Stimulated activated naive CD8-positive, alpha-beta T cell treated with anti-CD3 and anti-CD28 coated beads, Interleukin-15, Interleukin-2, amounts not matched to agents 100 U/mL and 50 U/mL, for 24 hours (primary cell): ENCODE measurements around the gene CD248.
"Not testable (repeated sequence)": the region's sequence is repeated elsewhere in the genome, so short reads cannot be mapped to it uniquely, and the experiment has no call there.

Experiments
- ATAC-seq: fragments of 150-1000 bp; cut with Tn5 transposase; one replicate; pipeline ENCODE4 v1.10.0; 2021
- DNase-seq: peaks from one replicate; pipeline ENCODE4 v3.0.0; 2021

Gene CD248

GRCh38 chr11:66316849-66317251 lies at the start of gene CD248:
Gene CD248 (minus strand): TSS chr11:66317044. CDS start chr11:66317027, 17 bp downstream.
- DNase-seq (no peak), ATAC-seq (no peak)

- DNase-seq (no peak), ATAC-seq (no peak)
Measured at GRCh38 chr11:66365711-66366619, 49.1 kb upstream of the CD248 start.

GRCh38 chr11:66365166-66365565 lies 48.3 kb upstream of the CD248 start:
- no peak for DNase-seq
- no peak for ATAC-seq

- peak; percentile 90 for DNase-seq
- peak; percentile 61 for ATAC-seq
Measured at GRCh38 chr11:66363805-66364535, 47.1 kb upstream of the CD248 start.

- ATAC-seq (no peak), DNase-seq (no peak)
Measured at GRCh38 chr11:66363187-66363601, 46.4 kb upstream of the CD248 start.

- no peak for DNase-seq
- no peak for ATAC-seq
Measured at GRCh38 chr11:66362481-66363147, 45.8 kb upstream of the CD248 start.

- no peak for DNase-seq
Measured at GRCh38 chr11:66361502-66361941, 44.7 kb upstream of the CD248 start.

GRCh38 chr11:66360406-66361073 lies 43.7 kb upstream of the CD248 start:
- DNase-seq, result no peak
- no peak for ATAC-seq

More at GRCh38 chr11:66361502-66361941, 44.7 kb upstream of the CD248 start:
- ATAC-seq, result no peak

- ATAC-seq, result no peak
Measured at GRCh38 chr11:66359662-66360087, 42.8 kb upstream of the CD248 start.

GRCh38 chr11:66350560-66351235 lies 33.9 kb upstream of the CD248 start:
- DNase-seq, ATAC-seq: not testable (repeated sequence)

More at GRCh38 chr11:66359662-66360087, 42.8 kb upstream of the CD248 start:
- DNase-seq, result no peak

- ATAC-seq, result no peak
- DNase-seq, result no peak
Measured at GRCh38 chr11:66349084-66349386, 32.2 kb upstream of the CD248 start.

- DNase-seq (peak; percentile 85), ATAC-seq (peak; percentile 77)
Measured at GRCh38 chr11:66347425-66348276, 30.8 kb upstream of the CD248 start, which contains the start of gene B4GAT1. Gene B4GAT1 (minus strand): TSS chr11:66347629. CDS start chr11:66347545, 84 bp downstream.

GRCh38 chr11:66346476-66347424 lies 29.9 kb upstream of the CD248 start:
- DNase-seq (no peak), ATAC-seq (no peak)

- ATAC-seq (no peak), DNase-seq (no peak)
Measured at GRCh38 chr11:66345316-66345649, 28.4 kb upstream of the CD248 start.

GRCh38 chr11:66344550-66345315 lies 27.9 kb upstream of the CD248 start, which contains the start of gene BRMS1:
Gene BRMS1 (minus strand): TSS chr11:66345104. CDS start chr11:66342234, 2,870 bp downstream.
- ATAC-seq, result peak; percentile 82
- peak; percentile 98 for DNase-seq

- no peak for DNase-seq
Measured at GRCh38 chr11:66343176-66343575, 26.3 kb upstream of the CD248 start.

GRCh38 chr11:66341502-66342126 lies 24.8 kb upstream of the CD248 start:
- no peak for ATAC-seq
- no peak for DNase-seq

More at GRCh38 chr11:66343176-66343575, 26.3 kb upstream of the CD248 start:
- no peak for ATAC-seq
